HCT116 (cell line): Measurements from ENCODE around the gene MTMR10.

Experiments used
- EGR1 ChIP-seq: IDR thresholded peaks from 2 replicates; pipeline ENCODE4 v1.6.1; 2012; ENCODE audit warnings: low read depth
- EZH2 ChIP-seq: fragments of 200-600 bp; sonication (generic); IDR thresholded peaks from 2 replicates; pipeline ENCODE4 v1.6.1; 2017; ENCODE audit warnings: antibody characterized with exemption, mixed run types
- EZH2phosphoT487 ChIP-seq: fragments of 200-600 bp; IDR thresholded peaks from 2 replicates; pipeline ENCODE4 v1.6.1; 2018; ENCODE audit warnings: antibody characterized with exemption, borderline replicate concordance
- POLR2AphosphoS5 ChIP-seq: IDR thresholded peaks from 2 replicates; pipeline ENCODE4 v1.6.1; 2011; ENCODE audit warnings: mild to moderate bottlenecking, low read depth, low read length, moderate library complexity
- SRF ChIP-seq: IDR thresholded peaks from 2 replicates; pipeline ENCODE4 v1.6.1; 2012; ENCODE audit warnings: low read depth
- TCF7L2 ChIP-seq: IDR thresholded peaks from 2 replicates; pipeline ENCODE4 v1.7.0; 2011; ENCODE audit warnings: borderline replicate concordance, inconsistent platforms; ENCODE audit not compliant: insufficient read depth, insufficient read length; ENCODE audit errors: extremely low read depth
- TF ChIP-seq, protein P1 (sequence below), 3 experiments: fragments of 200-600 bp in 1 of 3; sonication (generic) in 1 of 3; IDR thresholded peaks in 2 of 3; conservative IDR thresholded peaks in 1 of 3; 2 replicates each; pipeline ENCODE4 v1.5.1; 2012 to 2017; ENCODE audit warnings: low read depth in 2 of 3, low read length in 2 of 3, antibody characterized with exemption in 1 of 3, borderline replicate concordance in 1 of 3, control low read depth in 1 of 3, mild to moderate bottlenecking in 1 of 3, mixed read lengths in 1 of 3, mixed run types in 1 of 3, moderate library complexity in 1 of 3; ENCODE audit not compliant: insufficient read depth in 1 of 3
- TF ChIP-seq, protein P2 (sequence below): IDR thresholded peaks from 2 replicates; pipeline ENCODE4 v1.6.1; 2011; ENCODE audit warnings: mild to moderate bottlenecking, low read length, moderate library complexity; ENCODE audit not compliant: insufficient replicate concordance; ENCODE audit errors: extremely low read depth

DNA sequence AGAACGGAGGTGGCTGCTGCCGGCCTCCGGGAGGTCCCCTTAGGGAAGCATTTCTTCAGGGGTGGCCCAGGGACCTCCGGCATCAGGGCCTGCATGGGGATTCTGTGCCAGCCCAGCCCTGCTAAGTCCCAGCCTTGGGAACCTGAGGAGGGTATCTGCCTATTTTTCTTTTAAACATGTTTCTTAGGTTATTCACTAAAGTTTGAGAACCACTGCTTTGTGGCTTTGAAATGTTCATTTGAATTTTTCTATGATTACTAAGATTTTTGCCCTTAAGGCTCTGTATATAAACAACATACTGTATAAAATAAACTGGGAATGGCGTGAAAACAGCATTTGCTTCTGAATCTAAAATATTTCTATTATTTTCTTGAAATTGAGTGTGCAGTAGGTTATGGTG lies 63.4 kb downstream of the MTMR10 start:
- no peak for TF ChIP-seq EGR1
- TF ChIP-seq, protein P1, sequence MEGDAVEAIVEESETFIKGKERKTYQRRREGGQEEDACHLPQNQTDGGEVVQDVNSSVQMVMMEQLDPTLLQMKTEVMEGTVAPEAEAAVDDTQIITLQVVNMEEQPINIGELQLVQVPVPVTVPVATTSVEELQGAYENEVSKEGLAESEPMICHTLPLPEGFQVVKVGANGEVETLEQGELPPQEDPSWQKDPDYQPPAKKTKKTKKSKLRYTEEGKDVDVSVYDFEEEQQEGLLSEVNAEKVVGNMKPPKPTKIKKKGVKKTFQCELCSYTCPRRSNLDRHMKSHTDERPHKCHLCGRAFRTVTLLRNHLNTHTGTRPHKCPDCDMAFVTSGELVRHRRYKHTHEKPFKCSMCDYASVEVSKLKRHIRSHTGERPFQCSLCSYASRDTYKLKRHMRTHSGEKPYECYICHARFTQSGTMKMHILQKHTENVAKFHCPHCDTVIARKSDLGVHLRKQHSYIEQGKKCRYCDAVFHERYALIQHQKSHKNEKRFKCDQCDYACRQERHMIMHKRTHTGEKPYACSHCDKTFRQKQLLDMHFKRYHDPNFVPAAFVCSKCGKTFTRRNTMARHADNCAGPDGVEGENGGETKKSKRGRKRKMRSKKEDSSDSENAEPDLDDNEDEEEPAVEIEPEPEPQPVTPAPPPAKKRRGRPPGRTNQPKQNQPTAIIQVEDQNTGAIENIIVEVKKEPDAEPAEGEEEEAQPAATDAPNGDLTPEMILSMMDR (IDR thresholded peaks at IDR 0.05 in 2 of 3, conservative IDR thresholded peaks at IDR 0.05 in 1 of 3; ENCODE audit: borderline replicate concordance in 1 of 3, insufficient read depth in 1 of 3, low read depth in 2 of 3, low read length in 2 of 3) = no peak
- TF ChIP-seq POLR2AphosphoS5 = no peak
- TF ChIP-seq, protein P2, sequence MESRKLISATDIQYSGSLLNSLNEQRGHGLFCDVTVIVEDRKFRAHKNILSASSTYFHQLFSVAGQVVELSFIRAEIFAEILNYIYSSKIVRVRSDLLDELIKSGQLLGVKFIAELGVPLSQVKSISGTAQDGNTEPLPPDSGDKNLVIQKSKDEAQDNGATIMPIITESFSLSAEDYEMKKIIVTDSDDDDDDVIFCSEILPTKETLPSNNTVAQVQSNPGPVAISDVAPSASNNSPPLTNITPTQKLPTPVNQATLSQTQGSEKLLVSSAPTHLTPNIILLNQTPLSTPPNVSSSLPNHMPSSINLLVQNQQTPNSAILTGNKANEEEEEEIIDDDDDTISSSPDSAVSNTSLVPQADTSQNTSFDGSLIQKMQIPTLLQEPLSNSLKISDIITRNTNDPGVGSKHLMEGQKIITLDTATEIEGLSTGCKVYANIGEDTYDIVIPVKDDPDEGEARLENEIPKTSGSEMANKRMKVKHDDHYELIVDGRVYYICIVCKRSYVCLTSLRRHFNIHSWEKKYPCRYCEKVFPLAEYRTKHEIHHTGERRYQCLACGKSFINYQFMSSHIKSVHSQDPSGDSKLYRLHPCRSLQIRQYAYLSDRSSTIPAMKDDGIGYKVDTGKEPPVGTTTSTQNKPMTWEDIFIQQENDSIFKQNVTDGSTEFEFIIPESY = no peak
- no peak for TF ChIP-seq TCF7L2
- TF ChIP-seq EZH2 = no peak
- TF ChIP-seq EZH2phosphoT487 = no peak
- TF ChIP-seq SRF = no peak
